OCI-LY3 (cell line): ENCODE measurements around the gene LOX.

Source experiments
- CTCF ChIP-seq: fragments of 200-600, 300-600 bp; sonication (generic); IDR thresholded peaks from 2 replicates; pipeline ENCODE4 v1.5.1; 2014; ENCODE audit warnings: antibody characterized with exemption, low read length, low read depth
- EZH2phosphoT487 ChIP-seq: fragments of 200-600 bp; shearing (Covaris generic); IDR thresholded peaks from 2 replicates; pipeline ENCODE4 v1.6.1; 2018; ENCODE audit warnings: antibody characterized with exemption, mixed run types, low read depth

GRCh38 chr5:122112733-122113558 lies 34.9 kb upstream of the LOX start:
- TF ChIP-seq CTCF (no peak), EZH2phosphoT487 (no peak)
